Esophagus muscularis mucosa (tissue), 4 donors: ENCODE data around the gene NHSL1.

Experiments
- EP300 ChIP-seq: sonication (generic); formaldehyde crosslinking; IDR thresholded peaks from one replicate; pipeline ENCODE4 v1.6.1; 2017; ENCODE audit warnings: antibody characterized with exemption
- POLR2A ChIP-seq: fragments of 450-650 bp; IDR thresholded peaks from one replicate; pipeline ENCODE4 v1.6.1; 2017; ENCODE audit warnings: antibody characterized with exemption, moderate library complexity, mild to moderate bottlenecking, low read depth
- POLR2AphosphoS5 ChIP-seq, 2 donors: sonication (generic); formaldehyde crosslinking; IDR thresholded peaks; one replicate each; pipeline ENCODE4 v1.6.1; 2017; ENCODE audit warnings: antibody characterized with exemption in 2 of 2
- TF ChIP-seq, protein P1 (sequence below), 3 experiments: fragments of 200-600 bp in 2 of 3; fragments of 450-650 bp in 1 of 3; sonication (generic) in 2 of 3; IDR thresholded peaks; one replicate each; pipeline ENCODE4 v1.5.1; 2017 to 2019; ENCODE audit warnings: antibody characterized with exemption in 3 of 3, mild to moderate bottlenecking in 2 of 3, moderate library complexity in 1 of 3

DNA sequence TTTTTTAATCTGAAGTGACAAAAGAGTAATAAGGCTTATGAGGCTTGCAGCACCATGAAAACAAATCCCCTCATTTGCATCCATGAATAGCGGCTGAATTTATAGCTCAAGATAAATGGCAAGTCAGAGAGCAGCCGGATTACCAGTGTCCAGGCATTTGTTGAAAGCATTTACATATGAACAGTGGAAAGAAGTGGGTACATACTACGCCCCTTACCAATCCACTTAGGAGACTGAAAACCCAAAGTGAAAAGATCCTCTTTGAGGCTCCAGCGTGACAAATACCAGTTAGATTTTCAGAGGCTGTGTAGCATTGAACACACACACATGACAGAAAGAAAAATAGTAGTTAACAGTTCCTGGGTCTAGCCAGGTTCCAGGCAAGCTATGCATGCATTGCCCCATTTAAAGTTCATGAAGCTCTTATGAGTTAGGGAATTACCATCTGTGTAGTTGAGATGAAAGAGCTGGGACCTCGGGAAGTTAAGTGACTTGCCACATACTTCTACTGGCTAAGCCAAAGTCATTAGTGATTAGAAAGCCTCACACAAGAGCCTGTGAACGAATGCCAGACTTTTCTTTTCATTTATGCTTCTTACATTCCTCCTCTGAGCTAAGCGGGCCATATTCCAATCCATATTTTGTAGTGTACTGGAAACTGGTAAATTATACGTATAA is 28.3 kb upstream of the NHSL1 start:
- TF ChIP-seq, protein P1, sequence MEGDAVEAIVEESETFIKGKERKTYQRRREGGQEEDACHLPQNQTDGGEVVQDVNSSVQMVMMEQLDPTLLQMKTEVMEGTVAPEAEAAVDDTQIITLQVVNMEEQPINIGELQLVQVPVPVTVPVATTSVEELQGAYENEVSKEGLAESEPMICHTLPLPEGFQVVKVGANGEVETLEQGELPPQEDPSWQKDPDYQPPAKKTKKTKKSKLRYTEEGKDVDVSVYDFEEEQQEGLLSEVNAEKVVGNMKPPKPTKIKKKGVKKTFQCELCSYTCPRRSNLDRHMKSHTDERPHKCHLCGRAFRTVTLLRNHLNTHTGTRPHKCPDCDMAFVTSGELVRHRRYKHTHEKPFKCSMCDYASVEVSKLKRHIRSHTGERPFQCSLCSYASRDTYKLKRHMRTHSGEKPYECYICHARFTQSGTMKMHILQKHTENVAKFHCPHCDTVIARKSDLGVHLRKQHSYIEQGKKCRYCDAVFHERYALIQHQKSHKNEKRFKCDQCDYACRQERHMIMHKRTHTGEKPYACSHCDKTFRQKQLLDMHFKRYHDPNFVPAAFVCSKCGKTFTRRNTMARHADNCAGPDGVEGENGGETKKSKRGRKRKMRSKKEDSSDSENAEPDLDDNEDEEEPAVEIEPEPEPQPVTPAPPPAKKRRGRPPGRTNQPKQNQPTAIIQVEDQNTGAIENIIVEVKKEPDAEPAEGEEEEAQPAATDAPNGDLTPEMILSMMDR (IDR thresholded peaks at IDR 0.05), result no peak
- TF ChIP-seq POLR2A (no peak), POLR2AphosphoS5 (IDR thresholded peaks at IDR 0.05) (no peak), EP300 (no peak)
